ENCODE results near the gene MCM5.
"Not testable (repeated sequence)": the region's sequence is repeated elsewhere in the genome, so short reads cannot be mapped to it uniquely, and the experiment has no call there.

Gene MCM5

GRCh38 chr22:35444685-35445399, 44.9 kb downstream of the MCM5 start:
- Histone ChIP-seq H3K4me3 (no peak overlapping the region), H3K27ac (no peak overlapping the region)

- H3K4me3 ChIP-seq, result no peak overlapping the region
- H3K27ac ChIP-seq, result peak overlapping the region in 3 of 21 experiments; percentile 11 to 44 (median 33)
These were observed 46.0 kb downstream of the MCM5 start for GRCh38 chr22:35445933-35446332.

GRCh38 chr22:35446365-35446764, 46.4 kb downstream of the MCM5 start:
- no peak overlapping the region for H3K4me3 ChIP-seq
- peak overlapping the region in 3 of 21 experiments; percentile 11 to 44 (median 33) for H3K27ac ChIP-seq

- Histone ChIP-seq H3K27ac (no peak overlapping the region), H3K4me3 (no peak overlapping the region)
These were observed 48.6 kb downstream of the MCM5 start for GRCh38 chr22:35448523-35448922.

- Histone ChIP-seq H3K4me3 (no peak overlapping the region), H3K27ac (no peak overlapping the region)
These were observed 50.1 kb downstream of the MCM5 start for GRCh38 chr22:35449829-35450689.

- H3K4me3 ChIP-seq, result no peak overlapping the region
- no peak overlapping the region for H3K27ac ChIP-seq
These were observed 51.1 kb downstream of the MCM5 start for GRCh38 chr22:35450824-35451569.

- H3K27ac ChIP-seq, result no peak overlapping the region
- H3K4me3 ChIP-seq, result no peak overlapping the region
These were observed 51.7 kb downstream of the MCM5 start for GRCh38 chr22:35451592-35451991.

GRCh38 chr22:35452351-35452781, 52.4 kb downstream of the MCM5 start:
- H3K27ac ChIP-seq, result no peak overlapping the region
- no peak overlapping the region for H3K4me3 ChIP-seq

- H3K27ac ChIP-seq, result no peak overlapping the region
These were observed 53.1 kb downstream of the MCM5 start for GRCh38 chr22:35452810-35453743.

GRCh38 chr22:35454416-35455054, 54.6 kb downstream of the MCM5 start:
- no peak overlapping the region for H3K27ac ChIP-seq
- H3K4me3 ChIP-seq, result no peak overlapping the region

More at GRCh38 chr22:35452810-35453743, 53.1 kb downstream of the MCM5 start:
- H3K4me3 ChIP-seq, result no peak overlapping the region

- H3K27ac ChIP-seq, result no peak overlapping the region
- no peak overlapping the region for H3K4me3 ChIP-seq
These were observed 55.6 kb downstream of the MCM5 start for GRCh38 chr22:35455529-35455928.

- H3K27ac ChIP-seq, result no peak overlapping the region
- H3K4me3 ChIP-seq, result no peak overlapping the region
These were observed 56.8 kb downstream of the MCM5 start for GRCh38 chr22:35456757-35457156.

- no peak overlapping the region for H3K27ac ChIP-seq
- no peak overlapping the region for H3K4me3 ChIP-seq
These were observed 58.0 kb downstream of the MCM5 start for GRCh38 chr22:35457729-35458546.

- no peak overlapping the region for H3K27ac ChIP-seq
- no peak overlapping the region for H3K4me3 ChIP-seq
These were observed 58.8 kb downstream of the MCM5 start for GRCh38 chr22:35458547-35459422.

GRCh38 chr22:35459423-35459894, 59.5 kb downstream of the MCM5 start:
- no peak overlapping the region for H3K27ac ChIP-seq
- no peak overlapping the region for H3K4me3 ChIP-seq

GRCh38 chr22:35459976-35460375, 60.0 kb downstream of the MCM5 start:
- not testable (repeated sequence) for H3K4me3 ChIP-seq, H3K27ac ChIP-seq

GRCh38 chr22:35460688-35461087, 60.7 kb downstream of the MCM5 start:
- Histone ChIP-seq H3K27ac (no peak overlapping the region), H3K4me3 (no peak overlapping the region)

Measured in skin epidermis (tissue), 12 donors.